Ovary (tissue), 9 donors: Measurements from ENCODE around the gene IL27RA. TPM values are rescaled to one million over a fixed set of nuclear protein-coding genes. Genes with fewer than 3 reads are reported as not detected.
"Not testable (repeated sequence)": the region's sequence is repeated elsewhere in the genome, so short reads cannot be mapped to it uniquely, and the experiment has no call there.

Experiments used
- DNase-seq, 5 donors: peaks; one replicate each; pipeline ENCODE4 v3.0.0-alpha.2; 2019 to 2020
- H3K27ac ChIP-seq, 2 donors: fragments of 200-600 bp; one replicate each; pipeline versions ENCODE4 v1.5.1 to v1.8.0; 2019 to 2022
- H3K27me3 ChIP-seq: fragments of 200-600 bp; one replicate; pipeline ENCODE4 v1.8.0; 2022
- H3K36me3 ChIP-seq: fragments of 200-600 bp; sonication (generic); one replicate; pipeline ENCODE4 v1.5.1; 2019
- H3K4me1 ChIP-seq: one replicate; pipeline ENCODE4 v1.8.1; 2013; ENCODE audit warnings: mild to moderate bottlenecking, moderate library complexity; ENCODE audit not compliant: insufficient read depth
- H3K4me3 ChIP-seq: fragments of 200-600 bp; sonication (generic); one replicate; pipeline ENCODE4 v1.5.1; 2017
- H3K9me3 ChIP-seq, 2 donors: fragments of 200-600 bp in 1 of 2; sonication (generic) in 1 of 2; one replicate each; pipeline versions ENCODE4 v1.5.1 to v1.8.1; 2013 to 2019; ENCODE audit warnings: mild to moderate bottlenecking in 1 of 2, moderate library complexity in 1 of 2
- EP300 ChIP-seq: sonication (generic); formaldehyde crosslinking; IDR thresholded peaks from one replicate; pipeline ENCODE4 v1.6.1; 2017; ENCODE audit warnings: antibody characterized with exemption
- POLR2A ChIP-seq: fragments of 450-650 bp; IDR thresholded peaks from one replicate; pipeline ENCODE4 v1.6.1; 2017; ENCODE audit warnings: antibody characterized with exemption, mild to moderate bottlenecking, moderate library complexity
- WGBS, 3 donors: extraction: QIAGEN DNeasy Blood & Tissue Kit in 1 of 3; methylation state at CpG; one replicate each; pipeline versions ENCODE4 v1.1.5 to v1.1.7; 2013 to 2017; 5-methylcytosine and 5-hydroxymethylcytosine counted together
- intact Hi-C, 4 donors: fragments of 100-400 bp; cut with DNase I; formaldehyde crosslinking; loops; one replicate each; pipeline versions ENCODE4 v1.11.0 to v1.15.1; 2022 to 2023
- polyA plus RNA-seq, 2 donors: library from polyadenylated mRNA; stranded (reverse); fragments of 200-250 nt in 1 of 2; fragments of 350-450 nt in 1 of 2; fragmentation: Illumina TruSeq in 1 of 2; extraction: RNeasy Lipid Tissue Mini Kit (QIAGEN cat#74804) in 1 of 2; gene quantifications; one replicate each; pipeline ENCODE4 v1.2.3, GENCODE V29; 2013 to 2014
- total RNA-seq, 7 donors: library from RNA; depleted of rRNA in 2 of 7; stranded (reverse); fragments of >200 nt in 2 of 7; fragmentation: NEBNext Ultra II Directional in 3 of 7; extraction: Animal tissue kit (Norgen Biotek cat#: 25700) in 3 of 7; gene quantifications; one replicate each; pipeline versions ENCODE4 v1.1.0 to v1.2.4, GENCODE V29; 2016 to 2023
- TF ChIP-seq, protein P1 (sequence below), 3 donors: fragments of 450-650 bp in 2 of 3; fragments of 200-600 bp in 1 of 3; IDR thresholded peaks; one replicate each; pipeline versions ENCODE4 v1.5.1 to v1.8.0; 2016 to 2022; ENCODE audit warnings: antibody characterized with exemption in 3 of 3, mild to moderate bottlenecking in 1 of 3
- donor health status: DM: no; HTN: no; CAD: no; lungs with moderate emphysema.
- donor health status: DM: no; HTN: no; CAD: no.
- donor health status: Bipolar disorder and iron deficiency.
- donor health status: DM: yes; HTN: yes; CAD: no.
- donor health status: DM: no; HTN: no; CAD: no.
- donor health status: DM: yes; HTN: yes; CAD: no.

IL27RA gene
- total and polyA plus RNA-seq, 9 donors = 0.48 to 4.3 (median 2.1) TPM

DNA sequence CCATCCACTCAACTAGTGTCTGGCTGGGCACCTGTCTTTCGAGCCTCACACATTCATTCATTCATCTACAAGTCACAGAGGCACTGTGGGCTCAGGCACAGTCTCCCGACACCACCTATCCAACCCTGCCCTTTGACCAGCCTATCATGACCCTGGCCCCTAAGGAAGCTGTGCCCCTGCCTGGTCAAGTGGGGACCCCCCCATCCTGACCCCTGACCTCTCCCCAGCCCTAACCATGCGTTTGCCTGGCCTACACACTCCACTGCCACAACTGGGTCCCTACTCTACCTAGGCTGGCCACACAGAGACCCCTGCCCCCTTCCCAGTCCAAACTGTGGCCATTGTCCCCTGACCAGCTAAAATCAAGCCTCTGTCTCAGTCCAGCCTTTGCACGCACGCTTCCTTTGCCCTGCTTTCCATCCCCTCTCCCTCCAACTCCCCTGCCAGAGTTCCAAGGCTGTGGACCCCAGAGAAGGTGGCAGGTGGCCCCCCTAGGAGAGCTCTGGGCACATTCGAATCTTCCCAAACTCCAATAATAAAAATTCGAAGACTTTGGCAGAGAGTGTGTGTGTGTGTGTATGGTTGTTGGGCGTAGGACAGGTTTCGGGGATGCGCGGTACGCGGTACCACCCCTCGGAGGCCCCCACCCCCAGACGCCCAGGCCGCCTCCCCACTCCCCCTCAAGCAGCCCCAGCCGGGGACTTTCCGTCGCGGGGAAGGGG, 404 bp upstream of the IL27RA start:
- Histone ChIP-seq H3K27ac (no peak overlapping the region), H3K27me3 (no peaks in the 10 kb centered on the region), H3K9me3 (no peaks in the 10 kb centered on the region), H3K36me3 (no peaks in the 10 kb centered on the region), H3K4me1 (no peaks in the 10 kb centered on the region), H3K4me3 (peak overlapping the region; percentile 45)
- 16 to 23% (median 16%) methylated on average over 12 to 20 of the region's 20 CpGs for WGBS, 3 donors
- DNase-seq = no peak
- intact Hi-C loops = no loop called here
- TF ChIP-seq, protein P1, sequence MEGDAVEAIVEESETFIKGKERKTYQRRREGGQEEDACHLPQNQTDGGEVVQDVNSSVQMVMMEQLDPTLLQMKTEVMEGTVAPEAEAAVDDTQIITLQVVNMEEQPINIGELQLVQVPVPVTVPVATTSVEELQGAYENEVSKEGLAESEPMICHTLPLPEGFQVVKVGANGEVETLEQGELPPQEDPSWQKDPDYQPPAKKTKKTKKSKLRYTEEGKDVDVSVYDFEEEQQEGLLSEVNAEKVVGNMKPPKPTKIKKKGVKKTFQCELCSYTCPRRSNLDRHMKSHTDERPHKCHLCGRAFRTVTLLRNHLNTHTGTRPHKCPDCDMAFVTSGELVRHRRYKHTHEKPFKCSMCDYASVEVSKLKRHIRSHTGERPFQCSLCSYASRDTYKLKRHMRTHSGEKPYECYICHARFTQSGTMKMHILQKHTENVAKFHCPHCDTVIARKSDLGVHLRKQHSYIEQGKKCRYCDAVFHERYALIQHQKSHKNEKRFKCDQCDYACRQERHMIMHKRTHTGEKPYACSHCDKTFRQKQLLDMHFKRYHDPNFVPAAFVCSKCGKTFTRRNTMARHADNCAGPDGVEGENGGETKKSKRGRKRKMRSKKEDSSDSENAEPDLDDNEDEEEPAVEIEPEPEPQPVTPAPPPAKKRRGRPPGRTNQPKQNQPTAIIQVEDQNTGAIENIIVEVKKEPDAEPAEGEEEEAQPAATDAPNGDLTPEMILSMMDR (IDR thresholded peaks at IDR 0.05) = no peak
- no peak for TF ChIP-seq POLR2A
- TF ChIP-seq EP300 = no peak

DNA sequence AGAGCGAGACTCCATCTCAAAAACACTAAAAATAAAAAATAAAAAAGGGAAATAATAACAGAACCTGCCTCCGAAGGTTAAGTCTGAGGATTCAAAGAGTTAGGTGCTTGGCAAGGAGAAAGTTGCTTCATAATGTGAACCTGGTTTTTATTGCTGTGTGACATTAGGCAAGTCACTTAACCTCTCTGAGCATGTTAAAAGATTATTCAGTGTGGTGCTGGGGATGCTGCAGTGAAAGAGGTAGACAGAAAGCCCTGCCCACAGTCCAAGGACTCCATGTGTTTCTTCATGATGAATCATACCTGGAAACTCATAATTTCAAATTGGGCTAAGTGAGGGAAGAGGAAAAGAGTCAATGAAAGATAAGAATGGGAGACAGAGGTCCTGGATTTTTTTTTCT, 2.4 kb downstream of the IL27RA start:
- no peaks in the 10 kb centered on the region for H3K27me3 ChIP-seq
- 91 to 98% (median 94%) methylated on average over 2 of the region's 2 CpGs for WGBS, 3 donors
- no peaks in the 10 kb centered on the region for H3K4me1 ChIP-seq
- DNase-seq = no peak
- no peak for TF ChIP-seq POLR2A
- no peaks in the 10 kb centered on the region for H3K36me3 ChIP-seq
- no peak overlapping the region for H3K27ac ChIP-seq
- intact Hi-C loops = no loop called here
- no peaks in the 10 kb centered on the region for H3K9me3 ChIP-seq
- H3K4me3 ChIP-seq = no peak overlapping the region

- H3K4me3 ChIP-seq, intact Hi-C loops, H3K4me1 ChIP-seq, H3K9me3 ChIP-seq, H3K36me3 ChIP-seq, H3K27ac ChIP-seq, DNase-seq, H3K27me3 ChIP-seq: not testable (repeated sequence)
- 88 to 91% (median 89%) methylated on average over 12 of the region's 12 CpGs for WGBS, 3 donors
Measured at GRCh38 chr19:14035159-14035558, 3.6 kb downstream of the IL27RA start.

- Histone ChIP-seq H3K4me1 (no peaks in the 10 kb centered on the region), H3K27me3 (no peaks in the 10 kb centered on the region), H3K27ac (no peak overlapping the region), H3K9me3 (no peaks in the 10 kb centered on the region), H3K4me3 (no peak overlapping the region), H3K36me3 (no peaks in the 10 kb centered on the region)
- intact Hi-C loops = no loop called here
- no peak for DNase-seq
- TF ChIP-seq, protein P1 (IDR thresholded peaks at IDR 0.05) = no peak
- TF ChIP-seq EP300 = no peak
- no peak for TF ChIP-seq POLR2A
- 60 to 72% (median 69%) methylated on average over 7 of the region's 7 CpGs for WGBS, 3 donors
Measured at GRCh38 chr19:14035706-14036105, 4.1 kb downstream of the IL27RA start.

DNA sequence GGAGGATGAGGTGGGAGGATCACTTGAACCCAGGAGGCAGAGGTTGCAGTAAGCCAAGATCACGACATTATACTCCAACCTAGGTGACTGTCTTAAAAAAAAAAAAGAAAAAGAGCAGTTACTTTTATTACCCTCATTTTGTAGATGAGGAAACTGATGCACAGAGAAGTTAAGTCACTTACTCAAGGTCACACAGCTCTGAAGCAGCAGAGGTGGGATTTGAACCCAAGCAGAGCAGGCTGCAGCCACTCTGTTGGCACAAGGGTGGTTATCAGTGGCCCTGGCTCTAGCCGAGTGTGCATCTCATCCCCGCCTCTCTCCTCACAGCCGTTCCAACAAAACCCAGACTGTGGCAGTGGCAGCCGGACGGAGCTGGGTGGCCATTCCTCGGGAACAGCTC, 7.6 kb downstream of the IL27RA start:
- Histone ChIP-seq H3K4me1 (no peaks in the 10 kb centered on the region), H3K27me3 (no peaks in the 10 kb centered on the region), H3K9me3 (no peaks in the 10 kb centered on the region), H3K4me3 (no peak overlapping the region), H3K36me3 (no peaks in the 10 kb centered on the region), H3K27ac (no peak overlapping the region)
- TF ChIP-seq POLR2A (no peak), EP300 (no peak)
- DNase-seq = no peak
- intact Hi-C loops = no loop called here
- WGBS, 3 donors = 89 to 97% (median 96%) methylated on average over 7 of the region's 7 CpGs
